OCI-LY1 (cell line): ENCODE results near the gene PSMD1.

Experiments used
- CTCF ChIP-seq: fragments of 200-600 bp; sonication (generic), shearing (Covaris generic); IDR thresholded peaks from 2 replicates; pipeline ENCODE4 v1.5.1; 2017; ENCODE audit warnings: mild to moderate bottlenecking, antibody characterized with exemption, low read length, moderate library complexity, mixed read lengths
- EZH2 ChIP-seq: fragments of 200-600 bp; sonication (generic), shearing (Covaris generic); IDR thresholded peaks from 2 replicates; pipeline ENCODE4 v1.8.0; 2017; ENCODE audit warnings: borderline replicate concordance, mixed run types, mild to moderate bottlenecking, antibody characterized with exemption, low read length, moderate library complexity, mixed read lengths

GRCh38 chr2:231047923-231048915 is 8.4 kb upstream of the PSMD1 start:
- TF ChIP-seq CTCF (no peak), EZH2 (no peak)
